ENCODE results near the gene ARCN1. TPM values are rescaled to one million over a fixed set of nuclear protein-coding genes. Genes with fewer than 3 reads are reported as not detected.
"Not testable (repeated sequence)": the region's sequence is repeated elsewhere in the genome, so short reads cannot be mapped to it uniquely, and the experiment has no call there.

Gene ARCN1
- total RNA-seq, 1 donor from 2014 or later, result 91.3 TPM

DNA sequence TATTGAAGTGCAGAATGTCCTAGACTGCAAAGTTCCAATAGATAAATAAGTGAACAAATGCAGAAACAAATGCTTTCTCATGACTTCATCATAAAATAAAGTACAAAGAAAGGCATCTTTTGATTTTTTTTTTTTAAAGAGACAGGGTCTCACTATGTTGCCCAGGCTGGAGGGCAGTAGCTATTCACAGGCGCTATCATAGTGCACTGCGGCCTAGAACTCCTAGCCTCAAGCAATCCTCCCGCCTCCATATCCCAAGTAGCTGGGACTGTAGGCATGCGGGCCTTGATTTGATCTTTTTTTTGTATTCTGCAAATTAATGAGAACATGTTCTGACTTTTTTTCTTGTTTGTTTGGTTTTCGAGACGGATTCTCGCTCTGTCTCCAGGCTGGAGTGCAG is 2.4 kb downstream of the ARCN1 start:
- no peak overlapping the region for H3K4me3 Mint-ChIP-seq
- H3K27me3 Mint-ChIP-seq, result no peaks in the 10 kb centered on the region
- ChIA-PET POLR2A (no interaction called here), CTCF (no interaction called here)
- DNase-seq, result no peak
- H3K9me3 Mint-ChIP-seq, result no peaks in the 10 kb centered on the region
- H3K4me1 Mint-ChIP-seq, result peaks cover 53% of the 10 kb centered on the region
- peaks cover 29% of the 10 kb centered on the region for H3K36me3 Mint-ChIP-seq (ENCODE audit: low read depth)
- intact Hi-C loops (cut with micrococcal nuclease), result loop anchor here (1.0 to 5.0 kb wide), 2 partner anchors 8 to 137 kb away; partner anchors contain the start of gene KMT2A
- no peak overlapping the region for H3K27ac Mint-ChIP-seq
- no peak for ATAC-seq (ENCODE audit: low read depth)
- TF ChIP-seq, protein P1, sequence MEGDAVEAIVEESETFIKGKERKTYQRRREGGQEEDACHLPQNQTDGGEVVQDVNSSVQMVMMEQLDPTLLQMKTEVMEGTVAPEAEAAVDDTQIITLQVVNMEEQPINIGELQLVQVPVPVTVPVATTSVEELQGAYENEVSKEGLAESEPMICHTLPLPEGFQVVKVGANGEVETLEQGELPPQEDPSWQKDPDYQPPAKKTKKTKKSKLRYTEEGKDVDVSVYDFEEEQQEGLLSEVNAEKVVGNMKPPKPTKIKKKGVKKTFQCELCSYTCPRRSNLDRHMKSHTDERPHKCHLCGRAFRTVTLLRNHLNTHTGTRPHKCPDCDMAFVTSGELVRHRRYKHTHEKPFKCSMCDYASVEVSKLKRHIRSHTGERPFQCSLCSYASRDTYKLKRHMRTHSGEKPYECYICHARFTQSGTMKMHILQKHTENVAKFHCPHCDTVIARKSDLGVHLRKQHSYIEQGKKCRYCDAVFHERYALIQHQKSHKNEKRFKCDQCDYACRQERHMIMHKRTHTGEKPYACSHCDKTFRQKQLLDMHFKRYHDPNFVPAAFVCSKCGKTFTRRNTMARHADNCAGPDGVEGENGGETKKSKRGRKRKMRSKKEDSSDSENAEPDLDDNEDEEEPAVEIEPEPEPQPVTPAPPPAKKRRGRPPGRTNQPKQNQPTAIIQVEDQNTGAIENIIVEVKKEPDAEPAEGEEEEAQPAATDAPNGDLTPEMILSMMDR (IDR thresholded peaks at IDR 0.05), result no peak

DNA sequence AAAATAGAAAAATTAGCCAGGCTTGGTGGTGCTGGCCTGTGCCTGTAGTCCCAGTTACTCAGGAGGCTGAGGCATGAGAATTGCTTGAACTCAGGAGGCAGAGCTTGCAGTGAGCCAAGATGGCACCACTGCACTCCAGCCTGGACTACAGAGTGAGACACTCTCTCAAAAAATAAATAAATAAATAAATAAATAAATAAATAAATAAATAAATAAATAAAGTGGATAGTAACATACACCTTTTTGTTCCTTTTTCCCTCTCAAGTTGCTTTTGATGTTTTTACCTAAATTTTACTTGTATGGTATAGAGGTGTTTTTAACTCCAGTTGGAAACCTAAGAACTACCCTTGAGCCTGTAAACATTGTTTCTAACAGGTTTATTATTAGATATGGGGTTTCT is 5.8 kb downstream of the ARCN1 start:
- Mint-ChIP-seq H3K4me1 (peaks cover 44% of the 10 kb centered on the region), H3K36me3 (ENCODE audit: low read depth) (peaks cover 34% of the 10 kb centered on the region)
- DNase-seq; ATAC-seq (ENCODE audit: low read depth); intact Hi-C loops (cut with micrococcal nuclease); H3K27me3 Mint-ChIP-seq; H3K4me3 Mint-ChIP-seq; CTCF ChIA-PET; H3K9me3 Mint-ChIP-seq; H3K27ac Mint-ChIP-seq; POLR2A ChIA-PET: not testable (repeated sequence)

DNA sequence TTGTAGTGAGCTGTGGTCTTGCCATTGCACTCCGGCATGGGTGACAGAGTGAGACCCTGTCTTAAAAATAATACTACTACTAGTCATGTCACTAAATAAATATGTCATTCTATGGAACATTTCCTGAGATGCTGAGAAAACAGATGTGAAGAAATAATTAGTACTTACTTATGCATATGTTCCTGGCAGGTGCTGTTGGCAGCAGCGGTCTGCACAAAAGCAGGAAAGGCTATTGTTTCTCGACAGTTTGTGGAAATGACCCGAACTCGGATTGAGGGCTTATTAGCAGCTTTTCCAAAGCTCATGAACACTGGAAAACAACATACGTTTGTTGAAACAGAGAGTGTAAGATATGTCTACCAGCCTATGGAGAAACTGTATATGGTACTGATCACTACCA is 8.8 kb downstream of the ARCN1 start:
- DNase-seq, result no peak
- Mint-ChIP-seq H3K36me3 (ENCODE audit: low read depth) (peaks cover 50% of the 10 kb centered on the region), H3K27ac (no peak overlapping the region), H3K27me3 (no peaks in the 10 kb centered on the region), H3K9me3 (no peaks in the 10 kb centered on the region), H3K4me3 (no peak overlapping the region), H3K4me1 (peaks cover 15% of the 10 kb centered on the region)
- no peak for ATAC-seq (ENCODE audit: low read depth)
- intact Hi-C loops (cut with micrococcal nuclease), result no loop called here
- POLR2A ChIA-PET, result no interaction called here
- CTCF ChIA-PET, result no interaction called here
- TF ChIP-seq, protein P1 (IDR thresholded peaks at IDR 0.05), result no peak

DNA sequence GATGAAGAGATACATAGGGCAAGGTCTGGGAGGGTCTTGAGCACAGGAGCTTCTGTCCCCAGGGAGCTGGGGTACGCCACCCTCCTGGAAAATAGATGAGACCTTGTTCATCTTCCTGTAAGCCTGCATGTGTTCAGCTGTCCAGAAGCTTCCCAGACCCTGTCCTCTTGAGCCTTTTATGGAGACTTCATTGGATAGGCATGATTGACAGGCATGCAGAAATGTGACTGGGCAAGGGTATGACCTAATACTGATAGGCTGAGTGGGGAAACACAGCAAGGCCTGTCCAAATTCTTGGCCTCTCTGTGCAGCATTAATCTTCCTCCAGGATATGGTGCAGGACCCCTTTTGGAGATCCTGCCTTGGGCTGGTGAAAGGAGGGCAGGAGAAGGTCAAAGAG is 15.7 kb downstream of the ARCN1 start:
- TF ChIP-seq, protein P1 (IDR thresholded peaks at IDR 0.05), result no peak
- no peaks in the 10 kb centered on the region for H3K27me3 Mint-ChIP-seq
- peaks cover 89% of the 10 kb centered on the region for H3K36me3 Mint-ChIP-seq (ENCODE audit: low read depth)
- no peak for DNase-seq
- H3K4me1 Mint-ChIP-seq, result no peaks in the 10 kb centered on the region
- H3K27ac Mint-ChIP-seq, result no peak overlapping the region
- POLR2A ChIA-PET, result no interaction called here
- intact Hi-C loops (cut with micrococcal nuclease), result no loop called here
- H3K9me3 Mint-ChIP-seq, result no peaks in the 10 kb centered on the region
- no peak for ATAC-seq (ENCODE audit: low read depth)
- H3K4me3 Mint-ChIP-seq, result no peak overlapping the region
- CTCF ChIA-PET, result no interaction called here

DNA sequence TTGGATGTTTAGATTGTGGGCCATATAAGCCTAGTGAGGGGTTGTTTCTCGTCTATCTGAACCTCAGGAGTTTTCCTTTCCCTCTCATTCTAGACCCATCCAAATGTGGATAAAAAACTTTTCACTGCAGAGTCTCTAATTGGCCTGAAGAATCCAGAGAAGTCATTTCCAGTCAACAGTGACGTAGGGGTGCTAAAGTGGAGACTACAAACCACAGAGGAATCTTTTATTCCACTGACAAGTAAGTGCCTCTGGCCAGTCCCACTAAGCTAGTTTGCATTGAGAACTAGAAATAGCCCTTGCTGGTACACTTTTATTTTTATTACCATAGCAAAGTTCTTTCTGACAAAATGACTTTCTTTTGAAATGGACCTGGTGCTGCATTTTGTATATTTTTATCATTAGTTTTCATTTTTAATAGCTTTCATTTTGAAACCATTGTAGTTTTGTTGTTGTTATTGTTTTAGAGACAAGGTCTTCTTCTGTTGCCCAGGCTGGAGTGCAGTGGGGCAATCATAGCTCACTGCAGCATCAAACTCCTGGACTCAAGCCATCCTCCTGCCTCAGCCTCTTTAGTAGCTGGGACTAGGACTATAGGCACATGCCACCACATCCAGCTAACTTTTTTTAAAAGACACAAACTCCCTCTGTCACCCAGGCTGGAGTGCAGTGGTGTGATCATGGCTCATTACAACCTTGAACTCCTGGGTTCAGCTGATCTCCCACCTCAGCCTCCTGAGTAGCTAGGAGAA is 20.6 kb downstream of the ARCN1 start:
- no peak overlapping the region for H3K4me3 Mint-ChIP-seq
- ATAC-seq (ENCODE audit: low read depth) (no peak), DNase-seq (no peak)
- no peaks in the 10 kb centered on the region for H3K9me3 Mint-ChIP-seq
- H3K27ac Mint-ChIP-seq, result no peak overlapping the region
- ChIA-PET POLR2A (no interaction called here), CTCF (no interaction called here)
- H3K4me1 Mint-ChIP-seq, result peaks cover 3% of the 10 kb centered on the region
- no peaks in the 10 kb centered on the region for H3K27me3 Mint-ChIP-seq
- TF ChIP-seq, protein P1 (IDR thresholded peaks at IDR 0.05), result no peak
- peaks cover 84% of the 10 kb centered on the region for H3K36me3 Mint-ChIP-seq (ENCODE audit: low read depth)
- intact Hi-C loops (cut with micrococcal nuclease), result no loop called here

DNA sequence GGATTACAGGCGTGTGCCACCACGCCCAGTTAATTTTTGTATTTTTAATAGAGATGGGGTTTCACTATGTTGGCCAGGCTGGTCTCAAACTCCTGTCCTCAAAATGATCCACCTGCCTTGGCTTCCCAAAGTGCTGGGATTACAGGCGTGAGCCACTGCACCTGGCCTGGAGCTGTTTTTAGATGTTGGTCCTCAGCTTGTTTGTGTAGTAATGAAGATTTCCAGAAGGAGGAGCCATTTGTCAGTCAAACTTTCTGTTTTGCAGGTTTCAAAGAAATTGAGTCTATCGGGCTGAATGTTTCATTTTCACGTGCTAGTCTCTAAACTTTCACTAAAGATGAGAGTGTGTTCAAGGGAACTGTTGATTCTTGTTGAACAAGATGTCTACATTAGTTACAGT is 22.8 kb downstream of the ARCN1 start:
- not testable (repeated sequence) for H3K4me1 Mint-ChIP-seq; H3K9me3 Mint-ChIP-seq; H3K4me3 Mint-ChIP-seq; H3K27ac Mint-ChIP-seq; DNase-seq; ATAC-seq (ENCODE audit: low read depth); H3K27me3 Mint-ChIP-seq
- intact Hi-C loops (cut with micrococcal nuclease), result loop anchor here (1.0 kb wide), 2 partner anchors 16 to 64 kb away; no protein-coding TSS in a partner anchor
- POLR2A ChIA-PET, result interaction anchor here (0.6 kb wide), 1 partner anchor 14 kb away, joined by 4 read pairs; no protein-coding TSS in a partner anchor
- CTCF ChIA-PET, result interaction anchor here (1.3 to 2.1 kb wide), 3 partner anchors 13 to 64 kb away, joined by 4 to 12 read pairs (median 6); no protein-coding TSS in a partner anchor
- peaks cover 81% of the 10 kb centered on the region for H3K36me3 Mint-ChIP-seq (ENCODE audit: low read depth)

All from activated B cell treated with CpG ODN at 0.5 μM for 24 hours (primary cell).